Fibroblast of lung (primary cell): ENCODE measurements around the gene EIF4A2. TPM values are rescaled to one million over a fixed set of nuclear protein-coding genes. Genes with fewer than 3 reads are reported as not detected.

ENCODE experiments used
- DNase-seq, 2 donors: peaks; one replicate each; pipeline versions ENCODE4 v3.0.0 to v3.0.0-alpha.2; 2010; ENCODE audit warnings: low read depth in 2 of 2
- H2AFZ ChIP-seq: 2 replicates; pipeline ENCODE4 v1.5.1; 2012; ENCODE audit warnings: low read length, control low read depth, inconsistent platforms
- H3K27ac ChIP-seq: 2 replicates; pipeline ENCODE4 v1.5.1; 2011; ENCODE audit warnings: low read length, control low read depth; ENCODE audit not compliant: insufficient read depth
- H3K27me3 ChIP-seq: 2 replicates; pipeline ENCODE4 v1.5.1; 2011; ENCODE audit warnings: mild to moderate bottlenecking, low read length; ENCODE audit not compliant: control insufficient read depth, insufficient read depth
- H3K36me3 ChIP-seq: 2 replicates; pipeline ENCODE4 v1.5.1; 2011; ENCODE audit warnings: low read length; ENCODE audit not compliant: control insufficient read depth, insufficient read depth
- H3K4me1 ChIP-seq: 2 replicates; pipeline ENCODE4 v1.5.1; 2011; ENCODE audit warnings: low read length; ENCODE audit not compliant: control insufficient read depth, insufficient read depth; ENCODE audit errors: extremely low read depth
- H3K4me2 ChIP-seq: 2 replicates; pipeline ENCODE4 v1.5.1; 2011; ENCODE audit warnings: low read length, control low read depth; ENCODE audit not compliant: insufficient read depth; ENCODE audit errors: extremely low read depth
- H3K4me3 ChIP-seq, 4 experiments: fragments of 200-600 bp in 1 of 4; sonication (generic) in 1 of 4; replicated peaks in 1 of 4; 2 replicates each; pipeline ENCODE4 v1.5.1; 2011 to 2016; ENCODE audit warnings: low read length in 4 of 4, low read depth in 3 of 4, mild to moderate bottlenecking in 3 of 4, control low read depth in 2 of 4, inconsistent platforms in 1 of 4, mixed read lengths in 1 of 4; ENCODE audit not compliant: insufficient read depth in 1 of 4; ENCODE audit errors: control extremely low read depth in 1 of 4
- H3K79me2 ChIP-seq: 2 replicates; pipeline ENCODE4 v1.5.1; 2012; ENCODE audit warnings: mild to moderate bottlenecking, low read length, inconsistent platforms; ENCODE audit not compliant: control insufficient read depth, insufficient read depth
- H3K9ac ChIP-seq: 2 replicates; pipeline ENCODE4 v1.5.1; 2011; ENCODE audit warnings: mild to moderate bottlenecking, low read length, control low read depth; ENCODE audit not compliant: insufficient read depth
- H3K9me3 ChIP-seq: 2 replicates; pipeline ENCODE4 v1.5.1; 2012; ENCODE audit warnings: low read depth, low read length; ENCODE audit not compliant: control insufficient read depth, insufficient read depth
- H4K20me1 ChIP-seq: 2 replicates; pipeline ENCODE4 v1.5.1; 2011; ENCODE audit warnings: low read length; ENCODE audit not compliant: control insufficient read depth, insufficient read depth; ENCODE audit errors: extremely low read depth
- CTCF ChIP-seq, 2 donors: IDR thresholded peaks in 1 of 2; conservative IDR thresholded peaks in 1 of 2; 1 replicate in 1 of 2; 2 replicates in 1 of 2; pipeline ENCODE4 v1.5.1; 2011 to 2012; ENCODE audit warnings: low read length in 2 of 2, control low read depth in 1 of 2, inconsistent platforms in 1 of 2, low read depth in 1 of 2, mild to moderate bottlenecking in 1 of 2
- EZH2 ChIP-seq: IDR thresholded peaks from 2 replicates; pipeline ENCODE4 v1.5.1; 2012; ENCODE audit warnings: low read length, control low read depth, mild to moderate bottlenecking; ENCODE audit errors: missing control alignments
- polyA plus RNA-seq, 2 donors: library from polyadenylated mRNA; depleted of rRNA in 1 of 2; stranded (reverse) in 1 of 2; unstranded in 1 of 2; fragments of >200 nt; gene quantifications; 2 replicates each; pipeline ENCODE4 v1.2.1, GENCODE V29; 2011 to 2012; ENCODE audit warnings: missing spikeins in 1 of 2
- total RNA-seq: library from RNA; depleted of rRNA; stranded (reverse); fragments of >200 nt; gene quantifications from 2 replicates; pipeline ENCODE4 v1.2.1, GENCODE V29; 2014

Gene EIF4A2
- total and polyA plus RNA-seq, 2 donors (not counting 1 experiment from before 2014, with no cell fraction given) = 432 to 1,128 TPM

GRCh38 chr3:186828340-186828739 lies 45.0 kb downstream of the EIF4A2 start:
- H3K4me2 ChIP-seq = no peak overlapping the region
- H4K20me1 ChIP-seq = no peaks in the 10 kb centered on the region
- H2AFZ ChIP-seq = no peak overlapping the region
- H3K9ac ChIP-seq = no peak overlapping the region
- H3K36me3 ChIP-seq = no peaks in the 10 kb centered on the region
- no peaks in the 10 kb centered on the region for H3K79me2 ChIP-seq
- peaks cover 19% of the 10 kb centered on the region for H3K27me3 ChIP-seq
- no peaks in the 10 kb centered on the region for H3K9me3 ChIP-seq
- no peak overlapping the region for H3K4me3 ChIP-seq
- DNase-seq = no peak
- TF ChIP-seq EZH2 = no peak
- no peak for TF ChIP-seq CTCF (conservative IDR thresholded peaks at IDR 0.05 in 1 of 2, IDR thresholded peaks at IDR 0.05 in 1 of 2; ENCODE audit: low read depth in 1 of 2, low read length in 2 of 2)
- no peak overlapping the region for H3K27ac ChIP-seq
- peaks cover 12% of the 10 kb centered on the region for H3K4me1 ChIP-seq

DNA sequence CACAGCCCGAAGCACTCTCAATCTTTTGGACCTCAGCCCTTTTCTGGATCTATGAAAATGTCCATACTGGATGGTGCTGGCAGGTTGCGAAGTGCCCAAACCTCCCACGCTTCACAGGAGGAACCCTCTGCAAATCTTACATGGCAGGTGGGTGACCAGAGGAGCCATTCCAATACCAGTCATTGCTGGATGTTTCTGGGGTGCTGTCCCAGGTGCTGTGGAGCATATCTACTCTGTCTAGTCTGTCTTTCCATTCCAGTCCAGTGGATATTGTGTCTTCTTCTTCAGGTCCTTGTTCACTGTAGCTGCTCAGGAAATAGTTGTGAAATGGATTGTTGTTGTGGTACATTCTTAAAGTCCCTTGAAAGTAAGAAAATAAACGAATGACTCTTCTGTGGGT lies 48.4 kb downstream of the EIF4A2 start:
- no peaks in the 10 kb centered on the region for H3K9me3 ChIP-seq
- H3K27me3 ChIP-seq = peaks cover 19% of the 10 kb centered on the region
- TF ChIP-seq CTCF (conservative IDR thresholded peaks at IDR 0.05 in 1 of 2, IDR thresholded peaks at IDR 0.05 in 1 of 2; ENCODE audit: low read depth in 1 of 2, low read length in 2 of 2) (no peak), EZH2 (no peak)
- no peaks in the 10 kb centered on the region for H4K20me1 ChIP-seq
- no peaks in the 10 kb centered on the region for H3K36me3 ChIP-seq
- H3K4me2 ChIP-seq = no peak overlapping the region
- DNase-seq = no peak
- H3K4me1 ChIP-seq = no peaks in the 10 kb centered on the region
- H2AFZ ChIP-seq = no peak overlapping the region
- no peak overlapping the region for H3K27ac ChIP-seq
- H3K9ac ChIP-seq = no peak overlapping the region
- no peak overlapping the region for H3K4me3 ChIP-seq
- no peaks in the 10 kb centered on the region for H3K79me2 ChIP-seq

- no peak overlapping the region for H3K27ac ChIP-seq
- H3K79me2 ChIP-seq = no peaks in the 10 kb centered on the region
- H3K4me3 ChIP-seq = no peak overlapping the region
- no peaks in the 10 kb centered on the region for H3K36me3 ChIP-seq
- H3K9me3 ChIP-seq = no peaks in the 10 kb centered on the region
- H2AFZ ChIP-seq = no peak overlapping the region
- DNase-seq = no peak
- H3K27me3 ChIP-seq = peaks cover 19% of the 10 kb centered on the region
- H4K20me1 ChIP-seq = no peaks in the 10 kb centered on the region
- no peaks in the 10 kb centered on the region for H3K4me1 ChIP-seq
- no peak overlapping the region for H3K9ac ChIP-seq
- TF ChIP-seq CTCF (conservative IDR thresholded peaks at IDR 0.05 in 1 of 2, IDR thresholded peaks at IDR 0.05 in 1 of 2; ENCODE audit: low read depth in 1 of 2, low read length in 2 of 2) (no peak), EZH2 (no peak)
- H3K4me2 ChIP-seq = no peak overlapping the region
These were observed 48.9 kb downstream of the EIF4A2 start for GRCh38 chr3:186832276-186832675.

Other genes starting within 250 kb of the EIF4A2 start
- 0.99 and 1.0 TPM in 2 replicates for gene CRYGS, start 239.2 kb upstream of the EIF4A2 start, total RNA-seq
- gene CRYGS, start 239.2 kb upstream of the EIF4A2 start, polyA plus RNA-seq = 0.40 and 0.54 TPM in 2 replicates
- 13.1 and 13.7 TPM in 2 replicates for gene TBCCD1, start 216.2 kb upstream of the EIF4A2 start, total RNA-seq
- 12.3 and 16.8 TPM in 2 replicates for gene TBCCD1, start 216.2 kb upstream of the EIF4A2 start, polyA plus RNA-seq
- gene DNAJB11, start 212.9 kb upstream of the EIF4A2 start, total RNA-seq = 33.1 and 37.5 TPM in 2 replicates
- gene DNAJB11, start 212.9 kb upstream of the EIF4A2 start, polyA plus RNA-seq = 59.1 and 70.0 TPM in 2 replicates
- gene AHSG, start 170.5 kb upstream of the EIF4A2 start, total RNA-seq = not detected in 2 replicates
- not detected in 2 replicates for gene AHSG, start 170.5 kb upstream of the EIF4A2 start, polyA plus RNA-seq
- not detected in 2 replicates for gene FETUB, start 143.2 kb upstream of the EIF4A2 start, total RNA-seq
- not detected in 2 replicates for gene FETUB, start 143.2 kb upstream of the EIF4A2 start, polyA plus RNA-seq
- gene HRG, start 117.6 kb upstream of the EIF4A2 start, total RNA-seq = not detected in 2 replicates
- gene HRG, start 117.6 kb upstream of the EIF4A2 start, polyA plus RNA-seq = not detected in 2 replicates
- gene KNG1, start 66.2 kb upstream of the EIF4A2 start, total RNA-seq = not detected in 2 replicates
- not detected in 2 replicates for gene KNG1, start 66.2 kb upstream of the EIF4A2 start, polyA plus RNA-seq
- gene RFC4, start 22.9 kb downstream of the EIF4A2 start, total RNA-seq = 11.3 and 15.0 TPM in 2 replicates
- 16.8 and 29.1 TPM in 2 replicates for gene RFC4, start 22.9 kb downstream of the EIF4A2 start, polyA plus RNA-seq
- gene ADIPOQ, start 59.1 kb downstream of the EIF4A2 start, total RNA-seq = not detected in 2 replicates
- gene ADIPOQ, start 59.1 kb downstream of the EIF4A2 start, polyA plus RNA-seq = not detected in 2 replicates
- gene ST6GAL1, start 146.9 kb downstream of the EIF4A2 start, total RNA-seq = 0.83 and 1.3 TPM in 2 replicates
- gene ST6GAL1, start 146.9 kb downstream of the EIF4A2 start, polyA plus RNA-seq = 1.00 and 1.3 TPM in 2 replicates